A549 (cell line): ENCODE data around the gene ADAMTS13.

Experiments used
- BHLHE40 ChIP-seq: IDR thresholded peaks from 2 replicates; pipeline ENCODE4 v1.6.1; 2012; ENCODE audit warnings: low read depth, low read length, inconsistent platforms
- MAFK ChIP-seq: fragments of 450-650 bp; IDR thresholded peaks from 2 replicates; pipeline ENCODE4 v1.6.1; 2014; ENCODE audit not compliant: partially characterized antibody
- SMC3 ChIP-seq: fragments of >200 bp; sonication (Bioruptor Twin); formaldehyde crosslinking; IDR thresholded peaks from 3 replicates; pipeline ENCODE4 v1.6.1; 2018; ENCODE audit warnings: inconsistent platforms
- TF ChIP-seq, protein P1 (sequence below): fragments of >200 bp; sonication (Bioruptor Twin); formaldehyde crosslinking; IDR thresholded peaks from 3 replicates; pipeline ENCODE4 v1.5.1; 2016

DNA sequence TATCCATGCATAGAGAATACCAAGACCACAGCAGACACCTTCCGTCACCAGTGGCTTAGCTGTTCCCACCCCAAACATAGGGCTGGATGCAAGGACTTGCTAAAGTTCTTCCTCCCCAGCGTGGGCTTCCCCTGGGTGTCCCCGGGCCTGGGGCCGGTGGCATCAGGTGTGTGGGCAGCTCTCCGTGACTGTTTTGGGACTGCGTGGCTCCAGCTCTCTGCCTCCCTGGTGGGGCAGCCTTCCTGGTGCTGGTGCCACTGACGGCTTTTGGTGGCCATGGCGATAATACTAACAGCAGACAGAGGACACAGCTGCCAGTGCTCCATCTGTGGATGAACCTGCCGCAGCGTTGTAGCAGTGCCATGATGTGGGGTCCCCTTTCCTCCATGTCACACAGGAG is 42.5 kb downstream of the ADAMTS13 start:
- TF ChIP-seq, protein P1, sequence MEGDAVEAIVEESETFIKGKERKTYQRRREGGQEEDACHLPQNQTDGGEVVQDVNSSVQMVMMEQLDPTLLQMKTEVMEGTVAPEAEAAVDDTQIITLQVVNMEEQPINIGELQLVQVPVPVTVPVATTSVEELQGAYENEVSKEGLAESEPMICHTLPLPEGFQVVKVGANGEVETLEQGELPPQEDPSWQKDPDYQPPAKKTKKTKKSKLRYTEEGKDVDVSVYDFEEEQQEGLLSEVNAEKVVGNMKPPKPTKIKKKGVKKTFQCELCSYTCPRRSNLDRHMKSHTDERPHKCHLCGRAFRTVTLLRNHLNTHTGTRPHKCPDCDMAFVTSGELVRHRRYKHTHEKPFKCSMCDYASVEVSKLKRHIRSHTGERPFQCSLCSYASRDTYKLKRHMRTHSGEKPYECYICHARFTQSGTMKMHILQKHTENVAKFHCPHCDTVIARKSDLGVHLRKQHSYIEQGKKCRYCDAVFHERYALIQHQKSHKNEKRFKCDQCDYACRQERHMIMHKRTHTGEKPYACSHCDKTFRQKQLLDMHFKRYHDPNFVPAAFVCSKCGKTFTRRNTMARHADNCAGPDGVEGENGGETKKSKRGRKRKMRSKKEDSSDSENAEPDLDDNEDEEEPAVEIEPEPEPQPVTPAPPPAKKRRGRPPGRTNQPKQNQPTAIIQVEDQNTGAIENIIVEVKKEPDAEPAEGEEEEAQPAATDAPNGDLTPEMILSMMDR, result no peak
- no peak for TF ChIP-seq SMC3
- TF ChIP-seq MAFK, result no peak
- TF ChIP-seq BHLHE40, result no peak
